ENCODE results near the gene ATG14.
"Not testable (repeated sequence)": the region's sequence is repeated elsewhere in the genome, so short reads cannot be mapped to it uniquely, and the experiment has no call there.

The ATG14 gene

DNA sequence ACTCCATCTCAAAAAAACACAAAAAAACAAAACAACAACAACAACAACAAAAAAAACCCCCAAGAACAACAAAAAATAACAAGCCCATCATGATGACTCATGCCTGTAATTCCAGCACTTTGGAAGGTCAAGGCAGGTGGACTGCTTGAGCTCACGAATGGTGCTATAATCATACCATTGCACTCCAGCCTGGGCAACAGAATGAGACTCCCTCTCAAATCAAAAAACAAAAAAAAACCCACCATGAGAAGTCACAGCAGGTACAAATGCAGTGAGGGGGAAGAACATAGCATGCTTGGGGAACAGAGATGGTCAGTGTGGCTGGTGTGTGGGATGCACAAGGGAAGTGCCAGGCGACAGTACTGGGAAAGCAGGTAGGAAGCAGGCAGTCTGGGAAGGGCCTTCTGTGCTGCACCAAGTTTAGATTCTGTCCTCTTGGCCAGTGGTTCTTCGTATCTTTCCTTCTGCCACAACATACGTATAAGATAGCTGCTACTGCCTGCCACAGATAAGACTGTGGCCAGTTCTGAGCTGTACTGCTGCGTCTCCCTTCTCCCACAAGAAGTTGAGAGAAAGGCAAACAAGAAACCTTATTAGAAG lies 28.0 kb downstream of the ATG14 start:
- DNase-seq, result no peak

DNA sequence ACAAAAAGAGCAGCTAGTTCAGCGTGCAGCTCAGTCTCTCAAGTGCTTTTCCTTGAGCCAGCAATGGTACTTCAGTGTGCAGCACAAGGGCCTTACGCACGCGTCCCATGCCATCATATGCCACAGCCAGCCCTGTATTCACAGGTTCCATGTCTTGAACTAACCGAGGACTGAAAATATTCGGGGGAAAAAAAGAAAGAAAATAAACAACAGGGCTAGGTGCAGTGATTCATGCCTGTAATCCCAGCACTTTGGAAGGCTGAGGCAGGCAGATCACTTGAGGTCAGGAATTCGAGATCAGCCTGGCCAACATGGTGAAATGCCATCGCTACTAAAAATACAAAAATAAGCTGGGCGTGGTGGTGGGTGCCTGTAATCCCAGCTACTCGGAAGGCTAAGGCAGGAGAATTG lies 28.6 kb downstream of the ATG14 start:
- not testable (repeated sequence) for DNase-seq

DNA sequence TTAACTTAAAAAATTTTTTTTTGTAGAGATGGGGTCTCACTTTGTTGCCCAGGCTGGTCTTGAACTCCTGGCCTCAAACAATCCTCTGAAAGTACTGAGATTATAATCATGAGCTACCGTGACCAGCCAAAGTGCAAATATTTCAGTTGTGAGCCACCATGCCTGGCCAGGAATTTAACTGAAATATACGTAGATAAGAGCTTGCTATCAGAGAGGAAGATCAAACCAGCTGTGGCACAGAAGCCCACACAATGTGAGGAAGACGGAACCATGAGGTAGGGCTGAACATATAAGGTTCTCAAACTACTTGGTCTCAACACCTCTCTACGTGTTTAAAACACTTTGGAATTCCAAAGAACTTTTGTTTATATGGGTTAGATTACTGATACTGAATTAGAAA lies 29.1 kb downstream of the ATG14 start:
- no peak for DNase-seq

DNA sequence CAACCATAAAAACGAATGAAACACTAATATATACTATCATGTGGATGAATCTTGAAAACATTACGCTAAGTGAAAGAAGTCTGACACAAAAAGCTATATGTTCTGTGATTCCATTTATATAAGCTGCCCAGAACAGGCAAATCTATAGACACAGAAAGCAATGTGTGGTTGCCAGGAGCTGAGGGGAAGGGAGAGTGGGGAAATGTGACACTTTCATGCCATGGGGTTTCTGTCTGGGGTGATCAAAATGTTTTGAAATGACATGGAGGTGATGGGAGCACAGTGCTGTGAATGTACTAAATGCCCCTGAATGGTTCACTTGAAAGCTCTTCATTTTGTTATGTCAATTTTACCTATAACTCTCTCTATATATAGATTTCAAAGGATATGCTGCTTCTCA lies 30.1 kb downstream of the ATG14 start:
- no peak for DNase-seq

DNA sequence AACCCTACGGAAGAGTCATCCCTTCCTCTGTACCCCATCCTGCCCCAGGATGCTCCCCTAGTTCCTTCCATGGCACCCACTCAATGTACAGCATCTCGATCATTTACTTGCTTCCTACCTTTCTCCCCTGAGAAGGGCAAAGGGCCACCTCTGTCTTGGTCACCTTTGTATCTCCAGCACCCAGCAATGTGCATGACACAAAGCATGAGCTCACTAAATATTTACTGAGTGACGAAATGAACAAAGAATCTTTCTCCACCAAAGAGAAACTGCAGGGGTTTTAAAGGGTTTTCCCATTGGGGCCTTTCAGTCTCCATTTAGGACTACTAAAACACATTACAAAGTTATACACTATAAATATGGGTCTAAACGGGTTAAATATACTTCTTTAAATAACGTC lies 30.6 kb downstream of the ATG14 start:
- no peak for DNase-seq

DNA sequence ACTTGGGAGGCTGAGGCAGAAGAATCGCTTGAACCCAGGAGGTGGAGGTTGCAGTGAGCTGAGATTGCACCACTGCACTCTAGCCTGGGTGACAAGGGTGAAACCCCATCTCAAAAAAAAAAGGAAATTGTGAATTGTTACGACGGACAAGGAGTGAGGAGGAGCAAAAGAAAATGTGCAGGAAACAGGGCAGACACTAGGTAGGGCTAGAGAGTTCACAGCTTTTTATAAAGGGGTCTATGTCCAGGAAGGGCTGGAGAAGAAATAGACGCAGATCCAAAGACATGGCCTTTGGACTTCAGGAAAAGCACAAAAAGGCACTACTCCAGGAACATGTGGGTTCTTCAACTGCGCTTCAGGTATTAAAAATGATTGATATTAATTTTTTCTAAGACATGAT lies 34.4 kb downstream of the ATG14 start:
- peak in 1 of 2 experiments; percentile 11 for DNase-seq

DNA sequence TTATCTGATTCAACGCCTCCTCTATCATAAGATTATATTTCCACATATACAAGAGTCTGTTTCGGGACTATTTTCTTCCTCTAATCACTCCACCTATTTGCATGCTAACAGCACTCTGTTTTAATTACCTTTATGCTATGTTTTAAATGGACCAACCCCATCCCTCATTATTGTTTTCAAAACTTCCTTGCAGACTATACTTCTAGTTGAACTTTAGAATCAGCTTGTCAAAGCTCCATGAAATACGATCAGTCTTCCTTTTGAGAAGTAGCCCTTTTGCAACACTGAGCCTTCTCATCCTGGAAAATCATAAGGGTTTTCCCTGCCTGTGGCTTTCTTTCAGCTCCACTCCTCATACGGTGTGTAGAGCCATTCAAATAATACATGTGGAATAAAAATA lies 36.9 kb downstream of the ATG14 start:
- no peak for DNase-seq

DNA sequence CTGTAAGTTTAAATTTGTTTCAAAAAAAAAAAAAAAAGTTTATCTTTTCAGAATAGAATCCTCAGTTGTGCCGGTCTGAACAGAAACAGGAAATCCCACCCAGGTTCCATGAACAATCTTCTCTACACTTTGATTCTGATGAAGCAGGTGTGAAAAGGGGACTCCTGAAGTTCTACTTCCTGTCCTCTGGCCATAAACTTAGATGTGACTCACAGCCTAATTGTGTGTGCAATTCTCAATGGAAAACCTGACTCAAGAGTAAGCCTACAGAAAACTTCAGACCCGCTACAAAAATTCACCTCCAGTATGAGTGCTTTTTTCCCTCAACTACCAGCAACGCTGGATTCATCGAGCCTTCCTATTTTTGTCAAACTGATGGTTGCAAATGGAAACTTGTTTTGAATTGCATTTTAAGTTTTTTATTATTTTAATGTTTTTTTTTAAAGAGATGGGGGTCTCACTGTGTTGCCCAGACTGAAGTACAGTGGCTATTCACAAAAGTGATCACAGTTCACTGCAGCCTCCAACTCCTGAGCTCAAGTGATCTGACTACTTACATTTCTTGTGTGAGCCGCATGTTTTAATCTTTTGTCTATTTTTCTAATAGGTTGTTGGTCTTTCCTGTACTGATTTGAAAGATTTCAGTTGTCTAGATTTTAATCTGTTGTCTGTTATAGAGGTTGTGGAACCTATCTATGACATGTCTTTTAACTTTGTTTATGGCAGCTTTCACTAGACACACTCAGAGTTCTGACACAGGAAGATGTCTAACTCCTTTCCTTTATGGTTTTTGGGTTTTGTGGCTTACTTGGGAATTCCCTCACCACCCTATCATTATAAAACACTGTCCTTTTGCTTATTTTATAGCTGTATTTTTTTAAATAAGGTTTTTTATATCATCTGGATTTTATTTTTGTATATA lies 37.6 kb downstream of the ATG14 start:
- DNase-seq, result no peak

DNA sequence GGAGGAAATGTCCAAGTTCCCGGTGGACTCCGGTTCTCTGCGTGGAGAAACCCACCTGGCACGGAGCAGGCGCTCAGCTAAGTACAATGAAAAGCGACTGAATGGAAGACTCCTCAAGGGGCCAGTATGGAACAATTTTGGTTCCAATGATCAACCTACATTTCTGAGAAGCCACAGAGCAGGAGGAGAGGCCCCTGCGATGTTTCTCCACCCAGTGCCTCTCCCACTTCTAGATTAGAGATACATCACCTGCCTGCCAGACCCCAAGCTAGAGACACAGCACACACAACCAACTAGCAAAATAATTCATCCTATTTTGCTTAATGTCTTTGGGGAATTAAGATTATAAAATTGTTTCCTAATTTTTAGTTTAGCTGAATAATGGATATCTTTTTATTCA lies 38.8 kb downstream of the ATG14 start:
- DNase-seq, result no peak

DNA sequence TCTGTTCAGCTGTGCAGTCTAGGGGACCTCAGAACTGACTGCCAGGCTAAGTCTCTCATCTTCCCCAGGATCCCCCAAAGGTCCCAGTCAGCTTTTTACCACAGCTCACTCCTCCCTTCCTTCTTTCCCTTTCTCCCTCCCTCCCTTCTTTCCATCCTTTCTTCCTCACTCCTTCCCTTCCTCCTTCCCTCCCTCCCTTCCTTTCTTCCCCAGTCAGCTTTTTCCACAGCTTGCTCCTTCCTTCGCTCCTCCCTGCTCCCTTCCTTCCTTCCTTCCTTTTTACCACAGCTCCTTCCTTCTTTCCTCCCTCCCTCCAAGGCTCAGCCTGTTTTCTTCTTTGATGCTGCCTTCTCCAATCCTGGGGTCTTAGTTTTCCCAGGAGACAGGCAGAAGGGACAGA lies 39.2 kb downstream of the ATG14 start:
- DNase-seq, result no peak

DNA sequence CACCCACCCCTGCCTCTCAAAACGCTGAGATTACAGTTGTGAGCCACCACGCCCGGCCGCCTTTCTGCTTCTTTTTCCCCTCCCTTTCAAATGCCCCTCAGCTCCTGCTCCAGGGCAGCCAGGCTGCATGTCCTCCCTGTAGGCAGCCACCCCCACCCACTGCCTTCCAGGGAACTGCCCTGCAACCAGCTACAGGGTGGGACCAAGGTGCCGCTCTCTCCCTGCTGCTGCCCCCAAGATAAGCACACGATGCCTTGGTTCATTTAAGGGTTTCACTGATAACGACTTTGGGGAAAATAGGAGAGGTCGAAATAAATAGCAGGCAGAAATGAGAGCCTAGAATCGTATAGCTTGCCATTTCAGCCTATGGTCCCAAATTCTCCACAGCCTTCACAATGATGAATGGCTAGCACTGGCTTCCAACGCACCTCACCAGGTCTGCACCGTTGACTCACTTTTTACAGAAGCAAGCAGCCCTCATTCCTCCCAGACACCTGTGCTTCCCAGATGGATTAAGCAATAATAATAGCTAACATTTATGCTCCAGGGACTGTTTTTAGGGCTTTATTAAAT lies 40.7 kb downstream of the ATG14 start:
- no peak for DNase-seq

DNA sequence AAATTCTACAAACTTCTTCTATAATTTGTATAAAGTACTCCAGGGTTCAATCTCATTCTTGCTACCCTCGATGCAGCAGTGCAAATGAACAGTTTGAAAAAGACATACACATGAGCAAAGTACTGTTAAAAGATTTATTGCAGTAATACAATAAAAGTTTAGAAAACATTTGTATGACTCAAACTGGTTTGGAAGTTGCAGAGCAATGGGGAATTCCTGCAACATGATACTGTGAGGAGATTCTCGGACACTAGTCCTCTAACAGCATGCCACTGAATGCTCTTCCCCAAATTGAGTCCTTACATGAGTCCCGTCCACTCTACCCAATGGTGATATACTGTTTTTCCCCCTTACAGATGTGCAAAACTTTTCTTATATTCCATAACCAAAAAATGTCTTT lies 45.4 kb downstream of the ATG14 start:
- DNase-seq, result no peak

DNA sequence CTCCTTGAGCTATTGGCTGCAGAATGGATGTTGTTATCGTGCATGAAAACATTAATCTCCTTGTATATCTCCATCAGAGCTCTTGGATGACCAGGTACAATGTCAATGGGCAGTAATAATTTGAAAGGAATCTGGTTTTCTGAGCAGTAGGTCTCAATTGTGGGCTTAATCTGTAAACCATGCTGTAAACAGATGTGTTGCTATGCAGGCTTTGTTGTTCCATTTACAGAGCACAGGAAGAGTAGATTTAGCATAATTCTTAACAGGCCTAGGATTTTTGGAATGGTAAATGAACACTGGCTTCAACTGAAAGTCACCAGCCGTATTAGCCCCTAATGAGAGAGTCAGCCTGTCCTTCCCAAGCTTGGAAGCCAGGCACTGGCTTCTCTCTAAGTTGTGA lies 50.4 kb downstream of the ATG14 start:
- no peak for DNase-seq

DNA sequence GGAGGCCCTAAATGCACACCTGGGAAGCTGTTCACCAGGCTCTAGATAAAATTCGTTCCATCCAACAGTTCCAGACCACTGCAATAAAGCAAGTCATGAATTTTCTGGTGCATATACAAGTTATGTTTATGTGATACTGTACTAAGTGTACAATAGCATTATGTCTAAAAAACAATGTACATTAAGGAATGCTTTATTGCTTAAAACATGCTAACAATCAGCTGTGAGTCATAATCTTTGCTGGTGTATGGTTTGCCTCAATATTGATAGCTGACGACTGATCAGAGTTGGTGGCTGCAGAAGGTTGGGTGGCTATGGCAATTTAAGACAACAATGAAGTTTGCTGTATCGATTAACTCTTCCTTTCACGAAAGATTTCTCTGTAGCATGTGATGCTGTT lies 52.3 kb downstream of the ATG14 start:
- DNase-seq, result no peak

DNA sequence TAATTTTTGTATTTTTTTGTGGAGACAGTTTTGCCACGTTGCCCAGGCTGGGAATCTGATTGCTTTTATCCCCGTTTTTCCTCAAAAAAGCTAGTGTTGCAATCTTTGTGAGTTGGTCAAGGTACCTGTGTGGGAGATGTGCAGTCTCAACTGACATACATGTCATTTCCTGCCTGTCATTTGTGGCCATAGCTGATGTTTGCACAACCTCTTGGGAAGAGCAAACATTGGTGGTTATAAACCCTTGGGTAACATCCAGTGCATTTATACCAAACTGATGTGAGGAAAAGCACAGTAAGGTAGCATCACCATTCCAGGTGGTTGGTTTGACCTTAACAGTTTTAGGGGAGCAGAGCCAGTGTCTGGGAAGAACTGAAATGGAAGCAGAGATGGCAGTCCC lies 54.7 kb downstream of the ATG14 start:
- no peak for DNase-seq

DNA sequence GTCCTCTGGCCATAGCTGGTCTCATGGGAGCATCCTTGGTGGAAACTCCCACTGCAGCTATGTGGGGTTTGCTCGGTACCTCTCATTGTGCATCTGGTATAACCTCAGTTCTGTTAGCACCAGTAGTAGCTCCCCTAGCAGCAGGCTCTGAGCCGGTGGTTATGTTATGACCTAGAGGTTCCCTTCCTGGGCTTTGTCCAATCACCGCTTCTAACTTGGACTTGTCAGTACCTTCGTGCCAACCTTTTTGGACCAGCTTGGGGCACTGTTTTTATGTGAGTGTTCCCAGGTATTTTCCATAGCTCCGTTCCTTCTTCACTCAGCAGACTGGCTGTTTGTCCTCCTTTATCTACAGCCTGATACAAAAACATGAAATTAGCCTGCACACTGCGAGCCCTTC lies 55.7 kb downstream of the ATG14 start:
- DNase-seq, result no peak

DNA sequence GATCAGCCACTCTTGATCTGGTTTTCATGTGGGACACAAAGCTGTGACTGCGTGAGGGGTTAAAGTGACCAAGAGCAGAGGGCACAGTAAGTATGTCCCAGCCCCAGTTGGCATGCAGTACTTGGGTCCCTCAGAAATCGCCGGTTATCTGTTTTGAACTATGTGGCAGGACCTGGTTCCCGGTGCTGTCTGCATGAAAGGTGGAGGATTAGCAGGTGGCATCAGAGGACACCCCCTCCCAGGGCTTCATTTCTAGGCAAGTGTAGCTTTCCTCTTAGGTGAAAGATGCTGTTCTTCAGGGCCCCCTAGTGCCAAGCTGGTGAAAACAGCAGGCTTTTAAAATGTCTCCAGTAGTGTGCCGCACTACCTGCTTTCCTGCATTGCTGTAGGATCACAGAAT lies 57.1 kb downstream of the ATG14 start:
- DNase-seq, result peak; percentile 51 to 68

DNA sequence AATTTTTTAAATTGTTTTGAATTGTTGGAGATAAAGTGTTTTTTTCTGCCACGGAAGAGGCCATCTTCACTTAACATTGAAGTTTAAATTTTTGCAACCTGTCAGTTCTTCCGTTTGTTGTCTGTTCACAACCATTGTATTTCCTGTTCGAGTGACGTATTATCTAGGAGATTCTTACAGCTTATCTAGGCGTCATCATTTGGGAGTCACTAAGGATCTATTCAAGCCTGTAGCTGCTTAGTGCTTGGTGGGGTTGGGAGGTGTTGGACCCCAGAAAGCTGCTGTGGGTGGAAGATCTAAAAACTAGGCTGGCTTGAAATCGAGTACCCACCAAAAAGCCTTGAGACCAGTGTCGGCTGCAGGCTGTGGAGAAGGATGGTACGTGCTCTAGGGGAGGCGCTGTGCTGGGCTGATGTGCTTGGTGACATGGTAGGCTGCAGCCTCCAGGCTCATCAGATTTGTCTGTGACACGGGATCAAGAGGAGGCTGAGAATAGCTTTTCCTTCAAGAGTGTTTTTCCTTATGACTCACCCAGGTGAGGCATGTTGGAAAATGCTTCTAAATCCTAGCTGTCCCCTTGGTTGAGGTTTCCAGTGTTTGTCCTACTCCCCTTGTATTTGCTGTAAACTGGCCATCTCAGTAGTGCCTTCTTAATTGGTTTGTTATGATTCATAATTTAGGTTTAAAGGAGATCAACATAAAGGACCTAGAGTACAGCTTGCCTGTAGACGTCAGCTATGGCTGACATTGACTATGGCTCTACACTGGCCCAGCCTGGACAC lies 57.8 kb downstream of the ATG14 start:
- DNase-seq, result no peak

DNA sequence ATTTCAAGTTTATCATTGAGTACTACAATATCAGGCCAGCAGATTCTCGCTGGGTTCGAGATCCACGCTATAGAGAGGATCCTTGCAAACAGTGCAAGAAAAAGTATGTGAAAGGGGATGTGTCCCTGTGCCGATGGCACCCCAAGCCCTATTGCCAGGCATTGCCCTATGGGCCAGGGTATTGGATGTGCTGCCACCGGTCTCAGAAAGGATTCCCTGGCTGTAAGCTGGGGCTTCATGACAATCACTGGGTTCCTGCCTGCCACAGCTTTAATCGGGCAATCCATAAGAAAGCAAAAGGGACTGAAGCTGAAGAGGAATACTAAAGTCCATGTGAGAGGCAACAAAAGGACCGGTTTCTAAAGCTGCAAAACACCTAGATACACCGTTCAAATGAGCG lies 59.4 kb downstream of the ATG14 start:
- no peak for DNase-seq

DNA sequence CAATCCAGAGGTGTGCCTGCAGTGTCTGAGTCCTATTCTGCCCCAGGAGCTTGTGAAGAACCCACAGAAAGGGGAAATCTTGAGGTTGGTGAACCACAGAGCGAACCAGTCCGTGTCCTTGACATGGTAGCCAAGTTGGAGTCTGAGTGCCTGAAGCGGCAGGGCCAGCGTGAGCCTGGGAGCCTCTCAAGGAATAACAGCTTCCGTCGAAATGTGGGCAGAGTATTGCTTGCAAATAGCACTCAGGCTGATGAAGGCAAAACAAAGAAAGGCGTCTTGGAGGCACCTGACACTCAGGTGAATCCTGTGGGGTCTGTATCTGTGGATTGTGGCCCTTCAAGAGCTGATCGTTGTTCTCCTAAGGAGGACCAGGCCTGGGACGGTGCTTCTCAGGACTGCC lies 60.5 kb downstream of the ATG14 start:
- DNase-seq, result no peak

DNA sequence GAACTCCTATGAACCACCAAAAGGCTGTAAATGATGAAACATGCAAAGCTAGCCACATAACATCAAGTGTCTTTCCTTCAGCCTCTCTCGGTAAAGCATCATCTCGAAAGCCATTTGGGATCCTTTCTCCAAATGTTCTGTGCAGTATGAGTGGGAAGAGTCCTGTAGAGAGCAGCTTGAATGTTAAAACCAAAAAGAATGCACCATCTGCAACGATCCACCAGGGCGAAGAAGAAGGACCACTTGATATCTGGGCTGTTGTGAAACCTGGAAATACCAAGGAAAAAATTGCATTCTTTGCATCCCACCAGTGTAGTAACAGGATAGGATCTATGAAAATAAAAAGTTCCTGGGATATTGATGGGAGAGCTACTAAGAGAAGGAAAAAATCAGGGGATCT lies 61.2 kb downstream of the ATG14 start:
- DNase-seq, result no peak

DNA sequence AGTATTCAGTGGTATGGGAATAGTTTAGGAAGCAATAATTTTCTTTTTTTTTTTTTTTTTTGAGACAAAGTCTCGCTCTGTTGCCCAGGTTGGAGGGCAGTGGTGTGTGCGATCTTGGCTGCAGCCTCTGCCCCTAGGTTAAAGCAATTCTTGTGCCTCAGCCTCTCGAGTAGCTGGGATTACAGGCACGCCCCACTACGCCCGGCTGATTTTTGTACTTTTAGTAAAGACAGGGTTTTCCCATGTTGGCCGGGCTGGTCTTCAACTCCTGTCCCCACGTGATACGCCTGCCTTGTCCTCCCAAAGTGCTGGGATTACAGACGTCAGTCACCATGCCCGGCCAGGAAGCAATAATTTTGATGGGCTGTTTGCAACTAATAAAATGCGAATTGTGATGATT lies 62.1 kb downstream of the ATG14 start:
- no peak for DNase-seq

DNA sequence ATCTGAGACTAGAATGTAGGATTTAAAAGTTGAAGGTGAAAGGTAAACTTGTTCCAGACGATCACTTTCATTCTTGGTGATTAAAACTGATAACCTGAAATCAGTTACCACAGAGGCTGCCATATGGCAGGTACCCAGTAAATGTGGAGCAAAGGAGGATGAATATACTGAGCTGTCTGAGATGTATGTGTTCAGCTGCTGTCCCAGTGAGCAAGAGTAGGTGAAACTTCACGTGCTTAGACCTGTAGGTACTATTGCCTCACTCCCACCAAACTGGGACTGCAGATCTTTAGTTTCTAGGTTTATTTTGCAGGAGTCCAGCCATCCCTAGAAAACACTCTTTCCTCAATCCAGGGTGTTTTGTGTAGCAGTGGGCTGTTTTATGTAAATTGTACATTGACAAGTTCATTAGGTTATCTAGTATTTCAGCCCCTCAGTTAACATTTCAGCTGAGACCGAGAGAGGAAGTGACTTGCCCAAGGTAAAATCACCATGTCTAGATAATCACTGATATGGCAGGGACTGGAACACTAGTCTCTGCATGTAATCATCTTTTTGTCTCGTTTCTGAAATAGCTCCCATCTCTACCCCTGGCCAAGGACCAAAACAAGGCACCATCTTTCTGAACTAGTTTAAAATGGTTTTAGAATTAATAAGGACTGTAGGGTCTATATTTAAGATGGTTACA lies 62.7 kb downstream of the ATG14 start:
- no peak for DNase-seq

Data from Kasumi-1 (cell line).